AG10803 (cell line): ENCODE data around the gene PBX1.
A peak's percentile ranks its signal among the peaks of the same experiment; 100 is the strongest.

Source experiments
- DNase-seq: peaks from one replicate; pipeline ENCODE4 v3.0.0; 2010; ENCODE audit warnings: low read depth
- H3K4me3 ChIP-seq: 2 replicates; pipeline ENCODE4 v1.5.1; 2011; ENCODE audit warnings: mild to moderate bottlenecking, low read length, control low read depth
- TF ChIP-seq, protein P1 (sequence below): conservative IDR thresholded peaks from 2 replicates; pipeline ENCODE4 v1.5.1; 2011; ENCODE audit warnings: mild to moderate bottlenecking, low read length, control low read depth, inconsistent platforms

Gene PBX1

DNA sequence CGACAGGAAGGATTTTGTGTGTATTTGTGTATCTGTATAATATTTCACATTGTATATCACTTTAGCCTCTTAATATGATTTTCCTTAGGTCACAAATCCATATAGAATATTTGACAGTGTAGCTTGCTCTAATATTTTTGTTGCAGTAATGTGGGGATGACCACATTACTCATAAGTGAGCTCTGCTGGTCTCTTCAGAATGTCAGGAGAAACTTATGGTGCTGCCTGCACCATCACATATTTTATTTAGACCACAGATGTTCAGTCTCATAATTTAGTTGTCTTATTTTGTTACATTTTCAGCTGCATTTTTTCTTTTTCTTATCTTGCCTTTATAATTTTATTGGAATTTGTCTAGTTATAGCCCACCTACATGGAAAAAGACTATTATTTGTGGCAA lies 205.3 kb downstream of the PBX1 start:
- peak; percentile 48 for DNase-seq
- TF ChIP-seq, protein P1, sequence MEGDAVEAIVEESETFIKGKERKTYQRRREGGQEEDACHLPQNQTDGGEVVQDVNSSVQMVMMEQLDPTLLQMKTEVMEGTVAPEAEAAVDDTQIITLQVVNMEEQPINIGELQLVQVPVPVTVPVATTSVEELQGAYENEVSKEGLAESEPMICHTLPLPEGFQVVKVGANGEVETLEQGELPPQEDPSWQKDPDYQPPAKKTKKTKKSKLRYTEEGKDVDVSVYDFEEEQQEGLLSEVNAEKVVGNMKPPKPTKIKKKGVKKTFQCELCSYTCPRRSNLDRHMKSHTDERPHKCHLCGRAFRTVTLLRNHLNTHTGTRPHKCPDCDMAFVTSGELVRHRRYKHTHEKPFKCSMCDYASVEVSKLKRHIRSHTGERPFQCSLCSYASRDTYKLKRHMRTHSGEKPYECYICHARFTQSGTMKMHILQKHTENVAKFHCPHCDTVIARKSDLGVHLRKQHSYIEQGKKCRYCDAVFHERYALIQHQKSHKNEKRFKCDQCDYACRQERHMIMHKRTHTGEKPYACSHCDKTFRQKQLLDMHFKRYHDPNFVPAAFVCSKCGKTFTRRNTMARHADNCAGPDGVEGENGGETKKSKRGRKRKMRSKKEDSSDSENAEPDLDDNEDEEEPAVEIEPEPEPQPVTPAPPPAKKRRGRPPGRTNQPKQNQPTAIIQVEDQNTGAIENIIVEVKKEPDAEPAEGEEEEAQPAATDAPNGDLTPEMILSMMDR = no peak

DNA sequence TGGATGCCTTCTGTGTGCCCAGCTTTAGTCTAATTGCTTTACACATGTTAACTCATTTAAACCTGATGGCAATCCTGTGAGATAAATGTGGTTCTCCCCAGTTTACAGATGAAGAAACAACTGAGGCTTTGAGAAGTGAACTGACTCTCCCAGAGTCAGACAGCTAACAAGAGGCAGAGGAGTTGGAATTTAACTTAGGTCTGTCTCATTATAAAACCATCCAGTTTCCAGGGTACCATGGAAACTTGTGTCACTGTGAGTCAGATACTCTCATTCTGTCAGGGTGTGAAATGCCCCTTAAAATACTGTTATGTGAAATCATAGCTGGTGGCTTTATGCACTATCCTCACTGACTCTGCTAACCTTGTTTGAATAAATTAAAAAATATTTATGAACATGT lies 206.6 kb downstream of the PBX1 start:
- DNase-seq = peak; percentile 95
- H3K4me3 ChIP-seq = no peak overlapping the region
- TF ChIP-seq, protein P1 = no peak

More for the DNA sequence above, 205.3 kb downstream of the PBX1 start:
- no peak overlapping the region for H3K4me3 ChIP-seq

DNA sequence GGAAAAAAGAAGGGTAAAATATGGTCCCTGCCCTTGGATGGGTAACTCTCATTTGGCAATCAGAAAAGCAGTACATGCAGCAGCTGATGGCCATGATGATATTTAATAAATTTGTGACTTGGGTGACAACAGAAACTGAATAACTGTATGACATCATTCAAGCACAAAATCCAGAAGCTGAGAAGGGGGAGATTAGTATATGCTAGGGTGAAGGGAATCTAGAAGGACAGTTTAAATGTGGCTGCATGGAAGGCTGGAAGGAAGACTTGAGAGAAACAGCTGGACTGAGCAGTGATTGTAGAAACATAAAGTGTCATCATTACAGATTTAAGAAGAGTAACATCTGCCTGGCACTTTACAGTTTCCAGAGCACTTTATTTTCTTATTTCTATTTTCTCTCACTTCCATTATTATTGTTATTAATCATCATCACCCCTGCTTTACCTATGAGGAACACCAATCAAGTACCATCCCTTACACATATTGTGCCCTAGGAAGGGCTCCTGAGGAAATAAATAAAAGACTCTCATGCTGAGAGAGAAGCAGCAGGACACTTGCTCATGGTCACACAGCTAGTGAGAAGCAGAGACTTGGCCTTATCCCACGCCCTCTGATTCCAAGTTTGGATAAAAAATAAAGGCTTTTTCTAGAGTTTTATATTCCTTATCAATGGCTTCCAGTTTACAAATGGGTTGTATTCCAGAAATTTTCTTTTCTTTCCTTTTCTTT lies 207.2 kb downstream of the PBX1 start:
- DNase-seq = no peak
- TF ChIP-seq, protein P1 = no peak

DNA sequence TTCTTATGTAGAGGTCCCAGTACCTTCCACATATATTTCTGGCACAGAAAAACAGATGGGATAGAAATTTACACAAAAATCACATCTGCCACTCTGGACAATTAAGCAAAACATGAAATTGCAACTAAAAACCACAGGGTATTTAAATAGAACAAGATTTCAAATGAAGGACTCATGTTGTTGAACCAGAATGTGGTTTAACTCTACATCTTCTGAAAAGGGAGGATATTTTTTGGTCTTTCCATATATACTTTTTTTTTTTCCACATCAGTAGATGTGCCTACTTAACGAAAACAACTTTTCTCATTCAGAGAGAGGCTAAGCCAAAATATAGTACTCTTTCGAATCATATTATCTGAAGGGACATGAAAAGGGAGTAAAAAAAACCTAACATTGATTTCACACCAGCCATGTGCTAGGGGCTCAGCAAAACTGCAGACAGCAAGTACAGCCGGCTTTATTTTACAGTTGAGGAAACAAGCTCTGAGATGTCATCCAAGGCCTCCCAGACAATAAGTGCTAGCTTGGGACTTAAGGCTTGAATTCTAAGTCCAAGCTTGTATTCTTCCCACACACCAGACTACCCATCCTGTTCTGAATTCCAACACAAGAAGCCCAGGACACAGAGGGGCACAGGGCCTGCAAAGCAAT lies 208.9 kb downstream of the PBX1 start:
- 0 out of 2 replicates have a peak overlapping the region, but pooled peaks have one; percentile 7 for H3K4me3 ChIP-seq
- peak; percentile 52 for DNase-seq
- TF ChIP-seq, protein P1 = no peak

More for the DNA sequence above, 207.2 kb downstream of the PBX1 start:
- H3K4me3 ChIP-seq = no peak overlapping the region

DNA sequence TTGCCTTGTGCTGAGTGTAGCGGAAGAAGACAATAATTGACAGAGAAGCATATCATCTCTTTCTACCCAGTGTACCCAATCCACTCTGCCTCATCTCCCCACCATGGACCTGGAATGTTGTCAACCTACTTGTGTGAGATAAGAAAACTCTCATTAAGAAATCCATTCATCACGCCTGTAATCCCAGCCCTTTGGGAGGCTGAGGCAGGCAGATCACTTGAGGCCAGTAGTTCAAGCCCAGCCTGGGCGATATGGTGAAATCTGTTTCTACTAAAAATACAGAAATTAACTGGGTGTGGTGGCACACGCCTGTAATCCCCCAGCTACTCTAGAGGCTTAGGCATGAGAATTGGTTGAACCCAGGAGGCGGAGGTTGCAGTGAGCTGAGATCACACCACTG lies 209.6 kb downstream of the PBX1 start:
- no peak for DNase-seq
- no peak overlapping the region for H3K4me3 ChIP-seq
- TF ChIP-seq, protein P1 = no peak

DNA sequence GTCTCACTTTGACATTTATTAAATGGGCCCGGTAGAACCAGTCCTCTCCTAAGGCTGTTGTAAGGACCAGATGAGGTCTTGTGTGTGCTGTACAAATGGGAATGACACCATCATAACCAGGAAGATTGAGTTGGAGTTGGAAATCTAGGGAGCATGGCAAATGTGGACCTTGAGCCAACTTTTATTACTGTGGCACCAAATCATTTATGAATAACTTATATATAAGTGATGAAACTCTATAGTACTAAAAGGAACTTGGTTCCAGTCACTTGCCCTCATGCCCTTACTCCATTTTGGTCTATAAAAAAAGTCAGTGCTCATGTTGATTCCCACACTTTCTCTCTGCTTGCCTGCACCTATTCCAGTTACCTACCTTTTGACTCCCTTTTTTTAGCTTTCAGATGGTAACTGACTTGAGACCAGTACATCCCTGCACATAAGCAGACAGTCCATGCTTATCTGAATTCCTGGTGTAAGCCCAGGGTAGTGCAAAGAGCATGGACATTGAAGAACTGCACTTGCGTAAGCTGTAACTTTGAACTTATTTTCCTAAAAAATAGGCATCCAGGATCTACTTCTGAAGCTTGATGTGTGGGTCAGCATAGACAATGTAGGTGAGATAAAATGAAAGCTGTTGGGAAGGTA lies 210.6 kb downstream of the PBX1 start:
- no peak for DNase-seq
- TF ChIP-seq, protein P1 = no peak
- no peak overlapping the region for H3K4me3 ChIP-seq
